ENCODE data around the gene MATR3.

DNA sequence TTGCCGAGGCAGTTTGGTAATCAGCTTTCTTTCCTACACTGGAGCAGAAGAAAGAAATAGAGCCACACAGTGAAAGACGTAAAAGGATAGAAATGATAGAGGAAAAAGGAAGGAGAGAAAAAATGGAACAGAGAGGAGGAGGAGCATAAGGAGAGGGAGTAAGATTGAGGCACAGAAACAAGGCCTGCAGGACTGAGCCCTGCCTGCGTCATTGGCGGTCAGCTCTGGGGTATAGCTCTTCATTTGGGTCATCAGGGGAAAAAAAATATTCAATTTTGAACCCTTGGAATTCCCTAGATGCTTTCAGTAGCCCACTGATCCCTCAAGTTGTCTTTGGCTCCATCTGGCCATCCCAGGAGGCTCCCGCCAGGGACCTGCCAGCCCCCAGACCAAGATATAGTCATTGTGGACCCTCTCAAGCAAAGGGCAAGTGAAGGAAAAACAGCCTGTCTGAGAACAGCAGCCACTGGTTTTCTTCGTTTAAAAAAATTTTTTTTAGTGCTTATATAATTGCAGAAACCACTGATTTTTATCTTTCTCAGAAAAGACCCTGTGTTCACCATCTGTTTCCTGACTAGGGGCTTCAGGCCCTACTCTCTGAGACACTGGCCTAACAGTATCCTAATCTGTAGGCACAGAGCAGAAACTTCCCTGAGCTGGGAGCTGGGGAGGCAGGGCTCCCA is 31.3 kb upstream of the MATR3 start:
- TF ChIP-seq, protein P1, sequence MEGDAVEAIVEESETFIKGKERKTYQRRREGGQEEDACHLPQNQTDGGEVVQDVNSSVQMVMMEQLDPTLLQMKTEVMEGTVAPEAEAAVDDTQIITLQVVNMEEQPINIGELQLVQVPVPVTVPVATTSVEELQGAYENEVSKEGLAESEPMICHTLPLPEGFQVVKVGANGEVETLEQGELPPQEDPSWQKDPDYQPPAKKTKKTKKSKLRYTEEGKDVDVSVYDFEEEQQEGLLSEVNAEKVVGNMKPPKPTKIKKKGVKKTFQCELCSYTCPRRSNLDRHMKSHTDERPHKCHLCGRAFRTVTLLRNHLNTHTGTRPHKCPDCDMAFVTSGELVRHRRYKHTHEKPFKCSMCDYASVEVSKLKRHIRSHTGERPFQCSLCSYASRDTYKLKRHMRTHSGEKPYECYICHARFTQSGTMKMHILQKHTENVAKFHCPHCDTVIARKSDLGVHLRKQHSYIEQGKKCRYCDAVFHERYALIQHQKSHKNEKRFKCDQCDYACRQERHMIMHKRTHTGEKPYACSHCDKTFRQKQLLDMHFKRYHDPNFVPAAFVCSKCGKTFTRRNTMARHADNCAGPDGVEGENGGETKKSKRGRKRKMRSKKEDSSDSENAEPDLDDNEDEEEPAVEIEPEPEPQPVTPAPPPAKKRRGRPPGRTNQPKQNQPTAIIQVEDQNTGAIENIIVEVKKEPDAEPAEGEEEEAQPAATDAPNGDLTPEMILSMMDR (IDR thresholded peaks at IDR 0.05) = no peak
- TF ChIP-seq POLR2AphosphoS5 (IDR thresholded peaks at IDR 0.05) (no peak), EP300 (IDR thresholded peaks at IDR 0.05) (no peak), POLR2A (IDR thresholded peaks at IDR 0.05) (no peak)

Data from gastroesophageal sphincter (tissue), 3 donors.